Occipital lobe (tissue), 2 donors: ENCODE results near the gene ZNF85. TPM values are rescaled to one million over a fixed set of nuclear protein-coding genes. Genes with fewer than 3 reads are reported as not detected.
"Not testable (repeated sequence)": the region's sequence is repeated elsewhere in the genome, so short reads cannot be mapped to it uniquely, and the experiment has no call there.

Experiments used
- DNase-seq: peaks from one replicate; lab custom pipeline; 2025; lab: John Stamatoyannopoulos, UW
- total RNA-seq: library from RNA; depleted of rRNA; stranded (reverse); fragments of >200 nt; gene quantifications from one replicate; pipeline ENCODE4 v1.2.3, GENCODE V29; 2014

The ZNF85 gene
- 33.2 TPM for total RNA-seq

DNA sequence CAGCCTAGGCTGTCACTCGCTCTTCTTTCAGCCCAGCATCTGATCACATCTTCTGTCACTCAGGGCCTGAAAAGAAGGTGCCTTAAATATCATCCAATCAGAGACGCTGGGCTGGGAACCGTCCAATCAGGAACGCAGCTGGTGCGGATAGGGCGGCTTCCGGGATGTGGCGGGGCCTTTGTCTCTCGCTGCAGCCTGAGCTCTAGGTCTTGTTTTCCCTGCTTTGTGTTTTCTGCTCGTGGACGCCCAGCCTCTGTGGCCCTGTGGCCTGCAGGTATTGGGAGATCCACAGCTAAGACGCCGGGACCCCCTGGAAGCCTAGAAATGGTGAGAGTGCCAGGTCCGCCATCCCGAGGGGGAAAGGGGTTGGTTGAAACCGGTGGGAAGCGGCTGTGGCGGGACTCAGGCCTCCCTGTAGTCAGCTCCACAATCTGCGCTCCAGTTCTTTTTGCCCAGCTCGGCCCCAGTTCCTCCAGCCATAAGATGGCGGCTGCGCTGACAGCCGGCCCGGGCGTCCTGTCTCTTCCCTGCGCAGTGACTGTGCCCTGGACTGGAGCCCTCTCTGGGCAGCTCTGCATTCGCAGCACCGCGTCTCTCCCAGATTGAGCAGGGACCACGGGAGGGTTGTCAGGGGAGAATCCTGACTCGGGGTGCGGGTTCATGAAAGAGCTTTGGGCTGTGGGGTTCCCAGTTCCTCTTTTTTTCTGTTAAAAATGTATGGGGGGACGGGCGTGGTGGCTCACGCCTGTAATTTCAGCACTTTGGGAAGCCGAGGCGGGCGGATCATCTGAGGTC is at the start of gene ZNF85:
Gene ZNF85 (plus strand): TSS at position 175 of the 795 bp plus-strand sequence. CDS start 150 bp downstream, at position 325.
- peak; percentile 86 for DNase-seq

DNA sequence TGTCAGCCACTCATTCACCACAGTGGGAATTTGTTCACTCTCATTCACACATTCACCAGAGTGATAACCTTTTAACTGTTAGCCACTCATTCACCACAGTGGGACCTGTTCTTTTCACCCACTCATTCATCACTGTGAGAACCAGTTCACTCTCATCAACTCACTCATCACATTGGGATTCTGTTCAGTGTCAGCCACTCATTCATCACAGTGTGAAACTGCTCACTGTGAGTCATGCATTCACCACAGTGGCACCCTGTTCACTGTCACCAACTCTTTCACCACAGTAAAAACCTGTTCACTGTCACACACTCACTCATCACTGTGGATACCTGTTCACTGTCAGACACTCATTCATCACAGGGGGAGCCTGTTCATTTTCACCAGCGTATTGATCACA is 43.5 kb upstream of the ZNF85 start:
- no peak for DNase-seq

DNA sequence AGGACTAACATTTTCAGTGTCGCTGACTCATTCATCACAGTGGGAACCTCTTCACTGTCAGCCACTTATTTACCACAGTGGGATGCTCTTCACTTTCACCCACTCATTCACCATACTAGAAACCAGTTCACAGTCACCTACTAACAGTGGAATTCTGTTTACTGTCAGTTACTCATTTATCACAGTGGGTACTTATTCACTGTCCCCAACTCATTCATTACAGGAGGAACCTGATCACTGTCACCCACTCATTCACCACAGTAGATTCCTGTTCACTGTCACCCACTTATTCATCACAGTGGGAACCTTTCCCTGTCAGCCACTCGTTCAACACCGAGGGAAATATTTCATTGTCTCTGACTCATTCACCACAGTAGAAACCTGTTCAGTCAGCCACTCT is 10.1 kb upstream of the ZNF85 start:
- DNase-seq, result no peak

GRCh38 chr19:20925481-20925880 is 2.4 kb downstream of the ZNF85 start:
- DNase-seq, result no peak

DNA sequence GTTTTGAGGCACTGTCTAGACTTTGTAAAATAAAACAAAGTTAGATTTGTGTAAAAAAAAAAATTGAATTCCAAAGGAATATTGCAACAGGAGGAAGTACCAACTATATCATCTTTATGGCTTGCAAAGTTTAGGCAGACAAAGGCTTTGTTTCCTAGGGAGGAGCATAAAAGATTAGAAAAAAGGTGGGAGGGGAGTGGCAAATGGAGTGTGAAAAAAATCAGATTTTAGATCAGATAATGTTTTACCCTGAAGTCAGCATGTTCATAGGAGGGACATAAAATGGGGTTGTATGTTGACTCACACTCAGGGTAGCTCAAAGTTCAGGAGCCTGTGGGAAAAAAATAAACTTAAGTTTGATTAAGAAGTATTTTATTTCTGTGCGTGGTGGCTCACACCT is 3.7 kb downstream of the ZNF85 start:
- DNase-seq, result no peak

DNA sequence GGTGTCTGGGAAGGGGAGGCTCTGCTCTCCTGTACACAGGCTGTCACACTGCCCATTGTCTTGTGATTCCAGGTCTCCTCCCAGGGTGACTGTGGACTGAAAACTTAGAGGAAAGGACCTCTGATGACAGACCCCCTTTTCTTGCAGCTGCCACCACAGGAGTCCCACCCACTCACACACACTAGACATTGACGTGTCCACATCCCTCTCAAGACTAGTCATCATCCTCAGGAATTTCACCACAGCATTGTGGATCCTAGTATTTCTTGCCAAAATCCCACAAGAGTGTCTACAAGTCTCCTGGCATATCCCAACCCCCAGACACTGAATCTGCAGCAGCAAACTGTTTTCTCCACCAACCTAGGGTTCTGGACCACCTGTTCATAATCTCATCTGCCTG is 5.3 kb downstream of the ZNF85 start:
- no peak for DNase-seq

DNA sequence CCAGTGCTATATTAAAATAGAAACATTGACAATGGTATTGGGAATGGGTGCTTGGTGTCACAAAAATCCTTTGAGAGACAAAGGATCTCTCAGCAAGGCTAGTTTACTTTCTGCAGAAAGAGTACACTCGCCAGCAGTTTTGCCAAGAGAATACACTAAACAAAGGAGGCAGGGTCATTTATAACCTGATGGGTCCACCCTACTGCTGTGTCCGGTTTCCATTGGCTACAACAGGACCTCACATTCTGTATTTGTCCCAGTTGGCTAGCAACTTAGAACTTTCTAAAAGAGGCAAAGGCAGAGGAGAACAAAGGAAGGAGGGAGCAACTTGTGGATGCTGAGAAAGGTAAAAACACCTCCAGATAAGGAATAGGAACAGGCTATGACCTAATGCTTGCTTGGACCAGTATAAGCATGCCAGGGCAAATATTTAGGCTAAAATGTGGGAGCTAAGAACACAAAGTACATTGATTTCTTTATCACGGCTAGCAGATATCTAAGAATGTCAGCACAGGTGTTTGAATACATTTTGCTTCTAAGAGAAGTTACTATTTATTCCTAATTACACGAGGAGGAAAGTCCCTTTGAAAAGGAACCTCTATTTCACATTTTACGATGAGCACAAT is 13.4 kb downstream of the ZNF85 start:
- not testable (repeated sequence) for DNase-seq

DNA sequence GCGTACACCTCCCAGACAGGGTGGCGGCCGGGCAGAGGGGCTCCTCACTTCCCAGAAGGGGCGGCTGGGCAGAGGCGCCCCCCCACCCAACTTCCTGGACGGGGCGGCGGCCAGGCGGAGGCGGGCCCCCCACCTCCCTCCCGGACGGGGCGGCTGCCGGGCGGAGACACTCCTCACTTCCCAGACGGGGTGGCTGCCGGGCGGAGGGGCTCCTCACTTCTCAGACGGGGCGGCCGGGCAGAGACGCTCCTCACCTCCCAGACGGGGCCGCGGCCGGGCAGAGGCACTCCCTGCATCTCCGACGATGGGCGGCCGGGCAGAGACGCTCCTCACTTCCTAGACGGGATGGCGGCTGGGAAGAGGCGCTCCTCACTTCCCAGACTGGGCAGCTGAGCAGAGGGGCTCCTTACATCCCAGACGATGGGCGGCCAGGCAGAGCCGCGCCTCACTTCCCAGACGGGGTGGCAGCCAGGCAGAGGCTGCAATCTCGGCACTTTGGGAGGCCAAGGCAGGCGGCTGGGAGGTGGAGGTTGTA is 29.6 kb downstream of the ZNF85 start:
- not testable (repeated sequence) for DNase-seq

- DNase-seq, result no peak
Observed at GRCh38 chr19:20964798-20965197, 41.7 kb downstream of the ZNF85 start.

- no peak for DNase-seq
Observed at GRCh38 chr19:20968092-20968491, 45.0 kb downstream of the ZNF85 start.

DNA sequence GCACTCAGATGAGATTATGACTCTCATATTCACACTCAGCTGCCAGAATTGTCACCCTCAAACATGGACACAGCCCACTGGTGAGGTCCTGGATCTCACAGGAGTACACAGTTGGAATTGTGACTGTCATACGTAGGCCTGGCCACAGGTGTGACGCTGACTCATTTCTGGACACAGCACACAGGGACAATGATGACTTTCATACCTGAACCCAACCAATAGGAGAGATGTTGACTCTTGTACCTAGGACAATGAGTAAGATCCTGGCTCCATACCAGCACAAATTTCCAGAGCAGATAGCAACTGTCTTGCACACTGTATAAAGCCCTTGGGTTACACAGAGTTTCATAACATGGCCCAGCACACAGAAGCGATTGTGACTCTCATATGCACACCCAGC is 46.4 kb downstream of the ZNF85 start:
- no peak for DNase-seq

DNA sequence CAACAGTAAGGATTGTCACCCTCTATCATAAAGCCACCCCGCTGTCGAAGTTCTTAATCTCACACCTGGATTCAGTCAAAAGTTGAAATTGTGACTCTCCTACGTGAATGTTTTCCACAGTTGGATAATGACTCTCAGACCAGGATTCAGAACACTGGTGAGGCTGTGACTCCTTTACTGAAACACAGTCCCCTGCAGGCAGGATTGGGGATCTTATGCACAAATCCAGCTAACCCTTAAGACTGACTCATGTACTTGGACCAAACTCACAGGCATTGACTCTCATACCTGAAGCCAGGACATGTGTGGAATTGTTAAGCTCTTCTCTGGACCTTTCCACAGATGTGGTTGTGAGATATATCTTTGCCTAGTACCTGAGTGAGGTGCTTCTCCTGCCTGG is 46.8 kb downstream of the ZNF85 start:
- DNase-seq, result no peak

DNA sequence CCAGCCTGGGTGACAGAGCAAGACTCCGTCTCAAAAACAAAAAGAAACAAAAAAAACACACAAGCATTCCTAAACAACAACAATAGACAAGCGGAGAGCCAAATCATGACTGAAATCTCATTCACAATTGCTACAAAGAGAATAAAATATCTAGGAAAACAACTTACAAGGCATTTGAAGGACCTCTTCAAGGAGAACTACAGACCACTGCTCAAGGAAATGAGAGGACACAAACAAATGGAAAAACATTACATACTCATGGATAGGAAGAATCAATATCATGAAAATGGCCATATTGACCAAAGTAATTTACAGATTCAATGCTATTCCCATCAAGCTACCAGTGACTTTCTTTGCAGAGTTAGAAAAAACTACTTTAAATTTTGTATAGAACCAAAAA is 69.7 kb downstream of the ZNF85 start:
- DNase-seq, result not testable (repeated sequence)

GRCh38 chr19:20999731-21000352 is 76.8 kb downstream of the ZNF85 start:
- DNase-seq, result peak; percentile 83

Other genes starting within 250 kb of the ZNF85 start
- gene ZNF66, start 146.9 kb upstream of the ZNF85 start, total RNA-seq, result 22.8 TPM
- 33.8 TPM for gene ZNF430, start 97.4 kb downstream of the ZNF85 start, total RNA-seq
- 51.5 TPM for gene ZNF714, start 159.0 kb downstream of the ZNF85 start, total RNA-seq
- gene ZNF431, start 218.8 kb downstream of the ZNF85 start, total RNA-seq, result 24.6 TPM